Uterus (tissue), 4 donors: ENCODE results near the gene GK2. TPM values are rescaled to one million over a fixed set of nuclear protein-coding genes. Genes with fewer than 3 reads are reported as not detected.

Experiments used
- DNase-seq, 2 donors: peaks; one replicate each; pipeline ENCODE4 v3.0.0-alpha.2; 2019 to 2020
- H3K27ac ChIP-seq, 2 donors: fragments of 200-600 bp; sonication (generic); 1 replicate in 1 of 2; 2 replicates in 1 of 2; pipeline ENCODE4 v1.5.1; 2016 to 2018
- H3K27me3 ChIP-seq, 2 donors: fragments of 200-600 bp; sonication (generic); one replicate each; pipeline ENCODE4 v1.5.1; 2018 to 2019; ENCODE audit warnings: control low read depth in 1 of 2
- H3K36me3 ChIP-seq, 2 donors: fragments of 200-600 bp; sonication (generic); one replicate each; pipeline ENCODE4 v1.5.1; 2019; ENCODE audit warnings: control low read depth in 1 of 2
- H3K4me1 ChIP-seq, 2 donors: fragments of 200-600 bp; sonication (generic); one replicate each; pipeline ENCODE4 v1.5.1; 2018 to 2019; ENCODE audit warnings: control low read depth in 1 of 2
- H3K4me3 ChIP-seq, 2 donors: fragments of 200-600 bp; sonication (generic); 1 replicate in 1 of 2; 2 replicates in 1 of 2; pipeline ENCODE4 v1.5.1; 2018 to 2019; ENCODE audit warnings: mild to moderate bottlenecking in 1 of 2
- H3K9me3 ChIP-seq, 2 donors: fragments of 200-600 bp; sonication (generic); one replicate each; pipeline ENCODE4 v1.5.1; 2019; ENCODE audit warnings: control low read depth in 1 of 2
- POLR2A ChIP-seq, 2 donors: fragments of 450-650 bp; IDR thresholded peaks; one replicate each; pipeline ENCODE4 v1.6.1; 2016; ENCODE audit warnings: antibody characterized with exemption in 2 of 2, mild to moderate bottlenecking in 1 of 2, moderate library complexity in 1 of 2
- intact Hi-C: fragments of 100-400 bp; cut with DNase I; formaldehyde crosslinking; loops from one replicate; pipeline ENCODE4 v1.15.1; 2023; ENCODE audit warnings: low total_unique reads
- total RNA-seq, 4 donors: library from RNA; depleted of rRNA in 3 of 4; stranded (reverse); fragments of >200 nt in 3 of 4; gene quantifications; one replicate each; pipeline versions ENCODE4 v1.1.0 to v1.2.4, GENCODE V29; 2014 to 2023
- TF ChIP-seq, protein P1 (sequence below), 4 experiments: fragments of 200-600 bp in 2 of 4; fragments of 450-650 bp in 2 of 4; sonication (generic) in 2 of 4; IDR thresholded peaks; one replicate each; pipeline ENCODE4 v1.5.1; 2016 to 2019; ENCODE audit warnings: antibody characterized with exemption in 4 of 4, mild to moderate bottlenecking in 2 of 4, moderate library complexity in 1 of 4
- donor health status: DM: yes; HTN: yes; CAD: no.

GK2 gene
- not detected for total RNA-seq

DNA sequence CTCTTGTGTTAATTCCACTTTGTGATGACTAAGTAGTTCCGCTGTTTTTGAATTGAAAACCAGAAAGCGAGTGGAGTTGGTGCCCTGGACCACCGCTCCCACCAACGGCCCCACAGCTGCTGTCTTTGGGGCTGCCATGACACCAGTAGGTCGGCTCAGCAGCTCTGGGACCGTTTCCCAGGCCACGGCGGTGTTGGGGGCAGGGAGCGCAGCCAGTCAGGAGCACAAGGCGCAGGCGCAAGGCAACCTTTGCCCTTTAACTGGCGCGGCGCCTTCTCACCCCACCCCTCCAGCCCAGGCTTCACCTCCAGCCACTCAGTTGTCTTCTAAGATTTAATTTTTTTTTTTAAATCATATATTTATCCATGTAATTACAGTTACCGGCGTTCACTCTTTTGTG lies at the start of gene GK2:
Gene GK2, minus strand, starts transcription at position 166 of the 400 bp plus-strand sequence. Its CDS starts 28 bp downstream, at position 138.
- Histone ChIP-seq H3K4me3 (no peak within 1 kb of the TSS), H3K27me3 (no peaks in the 10 kb centered on the region), H3K36me3 (no peaks in the 10 kb centered on the region), H3K9me3 (no peaks in the 10 kb centered on the region), H3K27ac (no peak within 1 kb of the TSS), H3K4me1 (no peaks in the 10 kb centered on the region)
- no peak for DNase-seq
- intact Hi-C loops: no loop called here
- TF ChIP-seq, protein P1, sequence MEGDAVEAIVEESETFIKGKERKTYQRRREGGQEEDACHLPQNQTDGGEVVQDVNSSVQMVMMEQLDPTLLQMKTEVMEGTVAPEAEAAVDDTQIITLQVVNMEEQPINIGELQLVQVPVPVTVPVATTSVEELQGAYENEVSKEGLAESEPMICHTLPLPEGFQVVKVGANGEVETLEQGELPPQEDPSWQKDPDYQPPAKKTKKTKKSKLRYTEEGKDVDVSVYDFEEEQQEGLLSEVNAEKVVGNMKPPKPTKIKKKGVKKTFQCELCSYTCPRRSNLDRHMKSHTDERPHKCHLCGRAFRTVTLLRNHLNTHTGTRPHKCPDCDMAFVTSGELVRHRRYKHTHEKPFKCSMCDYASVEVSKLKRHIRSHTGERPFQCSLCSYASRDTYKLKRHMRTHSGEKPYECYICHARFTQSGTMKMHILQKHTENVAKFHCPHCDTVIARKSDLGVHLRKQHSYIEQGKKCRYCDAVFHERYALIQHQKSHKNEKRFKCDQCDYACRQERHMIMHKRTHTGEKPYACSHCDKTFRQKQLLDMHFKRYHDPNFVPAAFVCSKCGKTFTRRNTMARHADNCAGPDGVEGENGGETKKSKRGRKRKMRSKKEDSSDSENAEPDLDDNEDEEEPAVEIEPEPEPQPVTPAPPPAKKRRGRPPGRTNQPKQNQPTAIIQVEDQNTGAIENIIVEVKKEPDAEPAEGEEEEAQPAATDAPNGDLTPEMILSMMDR (IDR thresholded peaks at IDR 0.05): no peak
- TF ChIP-seq POLR2A (IDR thresholded peaks at IDR 0.05): no peak

DNA sequence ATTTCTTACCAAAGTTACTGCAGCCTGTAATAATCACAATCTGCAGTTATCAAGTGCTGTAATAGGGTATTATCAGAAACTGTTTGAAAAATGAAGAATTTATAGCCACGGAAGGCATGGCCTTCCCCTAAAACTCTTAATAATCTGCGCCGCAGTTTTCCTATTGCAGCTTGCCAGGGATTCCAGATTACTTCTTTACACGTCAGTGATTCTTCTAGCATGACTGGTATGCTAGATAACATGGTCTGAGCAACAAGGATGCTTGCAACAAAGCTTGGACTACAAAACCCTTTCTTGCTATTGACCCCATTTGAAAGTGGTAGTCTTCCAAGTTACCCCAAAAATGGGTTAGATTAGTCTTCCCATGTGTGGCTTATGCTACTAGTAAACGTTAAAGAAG lies 47.2 kb upstream of the GK2 start:
- H3K4me1 ChIP-seq: no peaks in the 10 kb centered on the region
- DNase-seq: no peak
- no peak overlapping the region for H3K4me3 ChIP-seq
- H3K36me3 ChIP-seq: no peaks in the 10 kb centered on the region
- H3K27me3 ChIP-seq: no peaks in the 10 kb centered on the region
- no peak overlapping the region for H3K27ac ChIP-seq
- H3K9me3 ChIP-seq: no peaks in the 10 kb centered on the region
- no peak for TF ChIP-seq POLR2A (IDR thresholded peaks at IDR 0.05)
- TF ChIP-seq, protein P1 (IDR thresholded peaks at IDR 0.05): no peak
- intact Hi-C loops: no loop called here

DNA sequence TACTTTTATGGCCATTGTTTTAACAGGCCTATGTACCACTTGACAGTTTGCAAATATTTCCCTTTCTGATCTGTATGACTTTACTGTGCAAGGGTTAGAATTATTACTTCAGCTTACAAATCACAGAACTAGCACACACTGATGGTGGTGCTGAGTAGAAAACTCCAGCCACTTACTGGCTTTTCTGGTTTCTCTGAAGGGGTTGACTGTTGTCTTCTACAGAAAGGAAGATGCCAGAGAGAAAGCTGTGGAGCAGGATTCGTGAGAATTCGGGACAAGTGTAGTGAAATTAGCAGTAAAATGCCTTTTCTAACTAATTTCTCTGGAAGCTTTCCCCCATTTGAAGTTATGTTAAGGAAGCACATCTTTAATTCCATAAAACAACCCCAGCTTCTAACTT lies 46.6 kb upstream of the GK2 start:
- Histone ChIP-seq H3K27me3 (no peaks in the 10 kb centered on the region), H3K36me3 (no peaks in the 10 kb centered on the region), H3K9me3 (no peaks in the 10 kb centered on the region), H3K27ac (no peak overlapping the region), H3K4me3 (no peak overlapping the region), H3K4me1 (no peaks in the 10 kb centered on the region)
- TF ChIP-seq, protein P1 (IDR thresholded peaks at IDR 0.05): no peak
- no peak for TF ChIP-seq POLR2A (IDR thresholded peaks at IDR 0.05)
- DNase-seq: no peak
- intact Hi-C loops: no loop called here

DNA sequence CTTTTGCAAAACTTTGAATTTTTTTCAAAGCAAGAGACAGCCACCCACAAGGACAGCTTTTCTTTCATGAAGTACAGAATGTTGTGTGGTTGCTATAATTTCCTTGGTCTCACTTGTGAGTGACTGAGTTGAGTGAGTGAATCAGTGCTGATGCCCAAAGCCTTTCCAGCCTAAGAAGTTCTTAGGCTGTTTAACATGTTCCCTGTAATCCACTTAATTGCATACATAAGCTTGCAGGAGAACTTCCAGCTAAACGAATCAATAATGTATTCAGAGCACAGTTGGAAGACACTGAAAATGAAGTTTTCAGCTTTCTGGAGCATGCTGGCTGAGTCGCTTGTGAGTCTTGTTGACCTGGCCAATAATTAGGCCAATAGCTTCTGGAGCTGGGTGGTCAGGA lies 42.0 kb upstream of the GK2 start:
- no peak for TF ChIP-seq POLR2A (IDR thresholded peaks at IDR 0.05)
- TF ChIP-seq, protein P1 (IDR thresholded peaks at IDR 0.05): no peak
- Histone ChIP-seq H3K36me3 (no peaks in the 10 kb centered on the region), H3K9me3 (no peaks in the 10 kb centered on the region), H3K4me1 (no peaks in the 10 kb centered on the region), H3K27me3 (no peaks in the 10 kb centered on the region), H3K27ac (no peak overlapping the region), H3K4me3 (no peak overlapping the region)
- intact Hi-C loops: no loop called here
- no peak for DNase-seq

DNA sequence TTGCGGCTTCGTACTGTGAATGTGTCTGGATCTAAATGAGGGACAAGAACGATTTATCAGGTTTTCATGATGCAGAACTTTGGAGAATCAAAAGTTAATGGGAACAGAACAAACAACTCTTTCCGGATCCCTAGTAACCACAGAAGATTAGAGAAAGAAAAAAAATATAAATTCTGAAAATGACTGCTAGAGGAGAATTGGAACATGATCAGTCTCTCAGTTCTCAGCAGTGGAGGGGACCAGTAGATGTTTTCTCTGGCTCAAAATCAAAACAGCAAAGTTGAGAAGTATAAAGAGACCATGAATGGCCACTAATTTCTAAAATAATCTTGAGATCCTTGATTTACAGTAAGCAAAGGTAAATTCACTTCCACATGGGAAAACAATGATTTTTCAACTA lies 38.1 kb upstream of the GK2 start:
- no peaks in the 10 kb centered on the region for H3K9me3 ChIP-seq
- H3K27me3 ChIP-seq: no peaks in the 10 kb centered on the region
- DNase-seq: no peak
- no peak overlapping the region for H3K4me3 ChIP-seq
- intact Hi-C loops: no loop called here
- no peaks in the 10 kb centered on the region for H3K36me3 ChIP-seq
- TF ChIP-seq, protein P1 (IDR thresholded peaks at IDR 0.05): no peak
- no peak for TF ChIP-seq POLR2A (IDR thresholded peaks at IDR 0.05)
- no peaks in the 10 kb centered on the region for H3K4me1 ChIP-seq
- H3K27ac ChIP-seq: no peak overlapping the region
